HCT116 (cell line): ENCODE measurements around the gene ADGRG1.

Experiments used
- POLR2A ChIP-seq: IDR thresholded peaks from 2 replicates; pipeline ENCODE4 v1.7.0; 2011; ENCODE audit warnings: borderline replicate concordance; ENCODE audit not compliant: insufficient read depth, insufficient read length; ENCODE audit errors: extremely low read depth
- POLR2AphosphoS5 ChIP-seq: IDR thresholded peaks from 2 replicates; pipeline ENCODE4 v1.6.1; 2011; ENCODE audit warnings: mild to moderate bottlenecking, low read depth, low read length, moderate library complexity
- SRF ChIP-seq: IDR thresholded peaks from 2 replicates; pipeline ENCODE4 v1.6.1; 2012; ENCODE audit warnings: low read depth
- YY1 ChIP-seq: IDR thresholded peaks from 2 replicates; pipeline ENCODE4 v1.6.1; 2011; ENCODE audit warnings: low read length, low read depth, moderate library complexity, mild to moderate bottlenecking; ENCODE audit not compliant: insufficient replicate concordance; ENCODE audit errors: extremely low read depth
- TF ChIP-seq, protein P1 (sequence below), 3 experiments: fragments of 200-600 bp in 1 of 3; sonication (generic) in 1 of 3; IDR thresholded peaks in 2 of 3; conservative IDR thresholded peaks in 1 of 3; 2 replicates each; pipeline ENCODE4 v1.5.1; 2012 to 2017; ENCODE audit warnings: low read depth in 2 of 3, low read length in 2 of 3, antibody characterized with exemption in 1 of 3, borderline replicate concordance in 1 of 3, control low read depth in 1 of 3, mild to moderate bottlenecking in 1 of 3, mixed read lengths in 1 of 3, mixed run types in 1 of 3, moderate library complexity in 1 of 3; ENCODE audit not compliant: insufficient read depth in 1 of 3

GRCh38 chr16:57614944-57615343 lies 13.5 kb upstream of the ADGRG1 start:
- TF ChIP-seq POLR2AphosphoS5, result no peak
- no peak for TF ChIP-seq POLR2A
- TF ChIP-seq, protein P1, sequence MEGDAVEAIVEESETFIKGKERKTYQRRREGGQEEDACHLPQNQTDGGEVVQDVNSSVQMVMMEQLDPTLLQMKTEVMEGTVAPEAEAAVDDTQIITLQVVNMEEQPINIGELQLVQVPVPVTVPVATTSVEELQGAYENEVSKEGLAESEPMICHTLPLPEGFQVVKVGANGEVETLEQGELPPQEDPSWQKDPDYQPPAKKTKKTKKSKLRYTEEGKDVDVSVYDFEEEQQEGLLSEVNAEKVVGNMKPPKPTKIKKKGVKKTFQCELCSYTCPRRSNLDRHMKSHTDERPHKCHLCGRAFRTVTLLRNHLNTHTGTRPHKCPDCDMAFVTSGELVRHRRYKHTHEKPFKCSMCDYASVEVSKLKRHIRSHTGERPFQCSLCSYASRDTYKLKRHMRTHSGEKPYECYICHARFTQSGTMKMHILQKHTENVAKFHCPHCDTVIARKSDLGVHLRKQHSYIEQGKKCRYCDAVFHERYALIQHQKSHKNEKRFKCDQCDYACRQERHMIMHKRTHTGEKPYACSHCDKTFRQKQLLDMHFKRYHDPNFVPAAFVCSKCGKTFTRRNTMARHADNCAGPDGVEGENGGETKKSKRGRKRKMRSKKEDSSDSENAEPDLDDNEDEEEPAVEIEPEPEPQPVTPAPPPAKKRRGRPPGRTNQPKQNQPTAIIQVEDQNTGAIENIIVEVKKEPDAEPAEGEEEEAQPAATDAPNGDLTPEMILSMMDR (IDR thresholded peaks at IDR 0.05 in 2 of 3, conservative IDR thresholded peaks at IDR 0.05 in 1 of 3; ENCODE audit: borderline replicate concordance in 1 of 3, insufficient read depth in 1 of 3, low read depth in 2 of 3, low read length in 2 of 3), result no peak
- no peak for TF ChIP-seq SRF
- TF ChIP-seq YY1, result no peak
